ENCODE data around the gene LRRTM3.

Gene LRRTM3

GRCh38 chr10:67036808-67037207 lies 111.0 kb downstream of the LRRTM3 start:
- DNase-seq, result no peak

GRCh38 chr10:67043041-67043440 lies 117.2 kb downstream of the LRRTM3 start:
- no peak for DNase-seq

GRCh38 chr10:67045404-67045803 lies 119.6 kb downstream of the LRRTM3 start:
- no peak for DNase-seq

GRCh38 chr10:67046507-67046906 lies 120.7 kb downstream of the LRRTM3 start:
- DNase-seq, result no peak

- DNase-seq, result no peak
Observed at GRCh38 chr10:67049988-67050387, 124.2 kb downstream of the LRRTM3 start.

- no peak for DNase-seq
Observed at GRCh38 chr10:67050415-67050814, 124.6 kb downstream of the LRRTM3 start.

GRCh38 chr10:67072654-67073053 lies 146.8 kb downstream of the LRRTM3 start:
- no peak for DNase-seq

GRCh38 chr10:67075491-67075971 lies 149.7 kb downstream of the LRRTM3 start:
- no peak for DNase-seq

- DNase-seq, result no peak
Observed at GRCh38 chr10:67076144-67076543, 150.3 kb downstream of the LRRTM3 start.

GRCh38 chr10:67077376-67077775 lies 151.5 kb downstream of the LRRTM3 start:
- no peak for DNase-seq

- DNase-seq, result no peak
Observed at GRCh38 chr10:67079126-67079525, 153.3 kb downstream of the LRRTM3 start.

GRCh38 chr10:67086327-67087134 lies 160.7 kb downstream of the LRRTM3 start:
- no peak for DNase-seq

- no peak for DNase-seq
Observed at GRCh38 chr10:67087135-67087425, 161.2 kb downstream of the LRRTM3 start.

GRCh38 chr10:67088036-67088435 lies 162.2 kb downstream of the LRRTM3 start:
- DNase-seq, result no peak

GRCh38 chr10:67095531-67095930 lies 169.7 kb downstream of the LRRTM3 start:
- DNase-seq, result no peak

GRCh38 chr10:67098461-67098860 lies 172.6 kb downstream of the LRRTM3 start:
- no peak for DNase-seq

GRCh38 chr10:67100951-67101350 lies 175.1 kb downstream of the LRRTM3 start:
- DNase-seq, result no peak

- no peak for DNase-seq
Observed at GRCh38 chr10:67107670-67108069, 181.8 kb downstream of the LRRTM3 start.

- no peak for DNase-seq
Observed at GRCh38 chr10:67110286-67110685, 184.4 kb downstream of the LRRTM3 start.

- no peak for DNase-seq
Observed at GRCh38 chr10:67112765-67113164, 186.9 kb downstream of the LRRTM3 start.

GRCh38 chr10:67114945-67115344 lies 189.1 kb downstream of the LRRTM3 start:
- DNase-seq, result no peak

- no peak for DNase-seq
Observed at GRCh38 chr10:67115972-67116371, 190.1 kb downstream of the LRRTM3 start.

GRCh38 chr10:67119651-67120050 lies 193.8 kb downstream of the LRRTM3 start:
- no peak for DNase-seq

- DNase-seq, result no peak
Observed at GRCh38 chr10:67127441-67127840, 201.6 kb downstream of the LRRTM3 start.

GRCh38 chr10:67140641-67141040 lies 214.8 kb downstream of the LRRTM3 start:
- DNase-seq, result no peak
